Middle frontal gyrus (tissue), 1 donor: ENCODE data around the gene MAG.

Experiments used
- DNase-seq: peaks from one replicate; pipeline ENCODE4 v3.0.0-alpha.2; 2015; ENCODE audit warnings: low spot score; ENCODE audit errors: extremely low spot score

MAG gene

DNA sequence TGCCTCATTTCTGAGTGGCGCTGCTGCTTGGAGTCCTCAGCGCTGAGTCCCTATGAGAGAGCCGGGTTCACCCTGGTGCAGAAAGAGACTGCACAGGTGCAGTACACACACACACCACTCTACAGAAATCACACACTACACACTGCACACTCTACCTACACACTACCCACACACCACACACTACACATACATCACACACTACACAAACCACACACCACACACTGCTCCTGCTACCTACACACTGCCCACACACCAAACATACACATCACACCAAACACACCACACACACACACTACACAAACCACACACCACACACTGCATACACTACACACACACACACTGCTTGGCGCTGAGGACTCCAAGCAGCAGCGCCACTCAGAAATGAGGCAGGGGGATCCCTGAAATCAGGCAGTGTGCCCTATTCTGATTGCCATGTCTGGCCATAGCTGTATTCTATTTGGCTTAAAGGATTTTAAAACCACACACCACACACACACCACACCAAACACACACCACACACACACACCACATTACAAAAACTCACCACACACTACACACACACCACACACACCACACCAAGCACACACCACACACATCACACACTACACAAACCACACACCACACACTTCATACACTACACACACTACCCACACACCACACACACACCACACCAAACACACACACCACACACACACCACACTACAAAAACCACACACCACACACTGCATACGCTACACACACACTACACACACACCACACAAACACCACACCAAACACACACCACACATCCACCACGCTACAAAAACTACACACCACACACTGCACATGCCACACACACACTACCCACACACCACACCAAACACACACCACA lies 4.9 kb downstream of the MAG start:
- no peak for DNase-seq

DNA sequence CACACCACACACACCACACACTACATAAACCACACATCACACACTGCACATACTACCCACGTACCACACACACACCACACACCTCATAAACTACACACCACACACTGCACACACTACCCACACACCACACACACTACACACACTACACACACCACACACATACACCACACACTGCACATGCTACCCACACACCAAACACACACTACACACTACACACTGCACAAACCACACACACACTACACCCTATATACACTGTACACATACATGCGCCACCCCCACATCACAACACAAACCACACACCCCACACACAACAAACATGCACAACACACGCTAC lies 5.5 kb downstream of the MAG start:
- DNase-seq: no peak

DNA sequence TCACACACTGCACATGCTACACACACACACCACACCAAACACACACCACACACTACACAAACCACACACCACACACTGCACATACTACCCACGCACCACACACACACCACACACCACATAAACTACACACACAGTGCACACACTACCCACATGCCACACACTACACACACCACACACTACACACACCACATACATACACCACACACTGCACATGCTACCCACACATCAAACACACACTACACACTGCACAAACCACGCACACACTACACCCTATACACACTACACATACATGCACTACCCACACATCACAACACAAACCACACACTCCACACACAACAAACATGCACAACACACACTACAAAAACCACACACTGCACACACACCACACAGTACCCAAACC lies 6.0 kb downstream of the MAG start:
- no peak for DNase-seq

DNA sequence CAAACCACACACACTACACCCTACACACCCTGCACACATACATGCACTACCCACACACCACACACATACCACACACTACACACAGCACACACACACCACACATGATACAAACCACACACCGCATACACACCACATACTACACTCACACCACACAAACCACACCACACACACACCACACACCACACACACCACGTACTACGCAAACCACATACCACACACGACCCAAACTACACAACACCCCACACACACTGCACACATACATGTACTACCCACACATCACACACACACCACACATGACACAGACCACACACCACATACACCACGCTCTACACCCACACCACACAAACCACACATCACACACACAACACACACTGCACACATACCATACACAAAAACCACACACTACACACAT lies 6.6 kb downstream of the MAG start:
- DNase-seq: no peak

DNA sequence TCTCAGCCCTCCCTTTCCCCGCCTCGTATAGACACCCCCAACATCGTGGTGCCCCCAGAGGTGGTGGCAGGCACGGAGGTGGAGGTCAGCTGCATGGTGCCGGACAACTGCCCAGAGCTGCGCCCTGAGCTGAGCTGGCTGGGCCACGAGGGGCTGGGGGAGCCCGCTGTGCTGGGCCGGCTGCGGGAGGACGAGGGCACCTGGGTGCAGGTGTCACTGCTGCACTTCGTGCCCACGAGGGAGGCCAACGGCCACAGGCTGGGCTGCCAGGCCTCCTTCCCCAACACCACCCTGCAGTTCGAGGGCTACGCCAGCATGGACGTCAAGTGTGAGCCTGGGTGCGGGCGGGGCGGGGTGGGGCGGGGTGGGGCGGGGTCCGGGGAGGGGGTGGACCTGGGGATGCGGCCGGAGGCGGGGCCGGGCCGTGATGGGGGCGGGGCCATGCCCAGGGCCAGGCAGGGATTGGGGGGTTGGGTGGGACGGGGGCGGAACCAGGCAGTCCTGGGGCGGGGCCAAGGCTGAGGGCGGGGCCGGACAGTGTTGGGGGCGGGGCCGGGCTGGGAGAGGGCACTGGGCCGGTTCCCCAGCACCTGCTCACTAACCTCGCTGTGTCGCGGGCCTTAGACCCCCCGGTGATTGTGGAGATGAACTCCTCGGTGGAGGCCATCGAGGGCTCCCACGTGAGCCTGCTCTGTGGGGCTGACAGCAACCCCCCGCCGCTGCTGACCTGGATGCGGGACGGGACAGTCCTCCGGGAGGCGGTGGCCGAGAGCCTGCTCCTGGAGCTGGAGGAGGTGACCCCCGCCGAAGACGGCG lies 7.8 kb downstream of the MAG start:
- no peak for DNase-seq

DNA sequence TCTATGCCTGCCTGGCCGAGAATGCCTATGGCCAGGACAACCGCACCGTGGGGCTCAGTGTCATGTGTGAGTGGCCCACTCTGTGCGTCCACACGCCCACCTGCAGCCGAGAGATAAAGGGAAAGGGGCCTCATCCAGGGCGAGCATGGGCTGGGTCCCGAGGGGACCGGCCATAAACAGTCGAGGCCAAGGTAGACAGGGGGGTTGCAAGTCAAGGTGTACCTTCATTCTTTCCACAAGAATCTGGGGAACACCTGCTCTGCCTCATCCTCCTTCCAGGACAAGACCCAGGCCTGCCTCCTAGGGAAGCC lies 8.3 kb downstream of the MAG start:
- DNase-seq: no peak

DNA sequence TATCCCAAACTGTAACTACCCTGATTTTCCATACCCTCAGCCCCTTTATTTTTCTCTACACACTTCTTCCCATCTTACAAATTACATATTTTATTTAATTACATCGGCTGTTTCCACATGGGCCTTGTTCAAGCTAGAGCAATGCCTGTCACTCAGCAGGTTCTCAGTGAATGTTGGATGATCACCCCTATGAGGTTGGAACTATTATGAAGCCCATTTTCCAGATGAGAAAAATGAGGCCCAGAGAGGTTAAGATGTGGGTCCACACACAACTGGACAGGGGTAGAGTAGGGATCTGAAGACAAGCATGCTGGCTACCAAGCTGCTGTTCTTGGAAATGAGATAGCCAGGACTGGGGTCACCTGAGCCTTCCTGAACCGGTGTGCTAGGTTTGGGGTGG lies 10.0 kb downstream of the MAG start:
- no peak for DNase-seq

DNA sequence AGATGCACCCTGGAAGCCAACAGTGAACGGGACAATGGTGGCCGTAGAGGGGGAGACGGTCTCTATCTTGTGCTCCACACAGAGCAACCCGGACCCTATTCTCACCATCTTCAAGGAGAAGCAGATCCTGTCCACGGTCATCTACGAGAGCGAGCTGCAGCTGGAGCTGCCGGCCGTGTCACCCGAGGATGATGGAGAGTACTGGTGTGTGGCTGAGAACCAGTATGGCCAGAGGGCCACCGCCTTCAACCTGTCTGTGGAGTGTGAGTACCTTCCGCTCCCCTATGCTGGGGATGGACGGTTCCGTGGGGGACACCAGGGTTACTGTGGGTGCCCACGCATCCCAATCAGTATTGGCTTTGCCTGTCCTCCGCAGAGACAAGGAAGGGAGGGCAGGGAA lies 10.5 kb downstream of the MAG start:
- no peak for DNase-seq

DNA sequence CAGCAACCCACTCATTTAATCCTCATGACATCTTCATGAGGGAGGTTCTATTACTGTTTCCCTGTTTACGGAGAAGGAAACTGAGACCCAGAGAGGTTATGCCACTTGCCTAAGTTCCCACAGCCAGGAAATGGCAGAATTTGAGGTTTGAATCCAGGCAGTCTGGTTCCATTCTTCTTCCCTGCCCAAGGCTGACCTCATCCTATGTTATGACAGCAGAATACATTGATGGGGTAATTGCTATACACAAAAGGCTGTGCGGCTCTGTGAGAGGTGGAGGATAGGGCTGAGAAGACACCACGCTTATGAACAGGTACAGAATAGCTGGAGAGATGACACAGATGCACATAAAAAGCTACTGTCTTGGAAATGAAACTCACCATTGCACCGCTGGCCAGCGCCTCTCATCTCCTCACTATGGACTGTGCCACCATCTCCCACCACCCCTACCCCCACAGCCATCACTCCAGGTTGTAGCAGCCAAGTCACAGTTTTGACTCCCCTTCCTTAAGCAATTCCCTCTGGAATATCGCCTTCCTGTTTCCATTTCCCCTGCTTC lies 11.5 kb downstream of the MAG start:
- DNase-seq: no peak

DNA sequence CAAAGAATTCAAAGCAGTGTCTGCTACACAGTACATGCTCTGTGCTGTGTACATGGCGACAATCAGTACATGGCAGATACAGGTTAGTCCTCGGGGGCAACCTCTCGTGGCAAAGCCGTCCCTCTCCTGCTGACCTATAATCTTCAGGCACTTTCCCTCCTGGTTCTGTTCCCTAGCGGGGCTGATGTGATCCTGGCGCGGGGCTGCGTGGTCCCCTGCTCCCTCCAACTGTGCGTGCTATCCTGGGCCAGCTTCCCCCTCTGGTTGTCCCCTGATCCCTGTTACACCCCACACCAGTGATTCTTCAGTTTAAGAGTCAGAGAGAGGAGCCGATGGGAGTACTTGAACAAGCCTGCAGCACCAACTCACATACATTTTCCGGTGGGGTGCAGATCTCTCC lies 12.1 kb downstream of the MAG start:
- DNase-seq: no peak

DNA sequence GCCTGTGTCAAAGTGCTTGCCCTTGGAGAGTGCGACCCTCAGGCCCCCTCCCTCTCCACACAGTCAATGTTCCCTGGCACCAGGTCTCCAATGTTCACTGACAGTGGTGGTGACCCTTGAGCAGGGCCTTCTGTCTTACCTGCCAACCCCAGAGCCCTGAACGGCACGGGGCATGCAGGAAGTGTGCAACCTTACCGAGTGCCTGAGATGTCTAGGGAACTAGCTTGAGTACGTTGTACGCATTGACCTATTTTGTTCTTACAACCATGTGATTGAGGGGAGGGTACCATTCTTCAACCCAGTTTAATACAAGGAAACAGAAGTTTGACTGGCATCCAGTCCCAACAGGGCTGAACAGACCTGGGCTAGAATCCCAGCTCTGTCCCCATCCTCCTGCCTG lies 13.2 kb downstream of the MAG start:
- no peak for DNase-seq

DNA sequence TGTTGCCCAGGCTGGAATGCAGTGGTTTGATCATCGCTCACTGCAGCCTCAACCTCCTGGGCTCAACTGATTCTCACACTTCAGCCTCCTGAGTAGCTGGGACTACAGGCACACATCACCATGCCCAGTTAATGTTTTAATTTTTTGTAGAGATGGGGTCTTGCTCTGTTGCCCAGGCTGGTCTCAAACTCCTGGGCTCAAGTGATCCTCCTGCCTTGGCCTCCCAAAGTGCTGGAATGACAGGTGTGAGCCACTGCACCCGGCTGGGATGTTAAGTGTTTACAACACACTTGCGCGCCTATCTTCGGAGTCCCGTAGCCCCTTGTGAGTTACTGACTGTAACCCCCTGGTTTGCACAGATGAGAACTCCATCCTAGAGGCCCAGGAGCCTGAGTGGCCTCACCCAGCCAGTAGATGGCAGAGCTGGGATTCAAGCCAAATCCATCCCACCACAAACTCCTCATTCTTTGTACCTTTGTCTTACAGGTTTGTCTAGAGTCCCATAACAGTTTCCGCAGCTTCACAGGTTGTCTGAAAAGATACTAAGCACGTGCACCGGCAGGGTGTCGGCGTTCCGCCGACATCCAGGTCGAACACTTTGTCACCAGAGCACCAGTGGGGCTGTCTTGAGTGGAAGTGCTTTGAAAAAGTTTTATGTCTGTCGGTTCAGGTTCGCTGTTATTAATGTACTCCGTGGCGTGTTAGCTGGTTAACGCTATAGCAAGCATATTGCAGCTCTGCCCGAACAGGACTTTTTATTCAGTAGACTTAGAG lies 14.7 kb downstream of the MAG start:
- no peak for DNase-seq

DNA sequence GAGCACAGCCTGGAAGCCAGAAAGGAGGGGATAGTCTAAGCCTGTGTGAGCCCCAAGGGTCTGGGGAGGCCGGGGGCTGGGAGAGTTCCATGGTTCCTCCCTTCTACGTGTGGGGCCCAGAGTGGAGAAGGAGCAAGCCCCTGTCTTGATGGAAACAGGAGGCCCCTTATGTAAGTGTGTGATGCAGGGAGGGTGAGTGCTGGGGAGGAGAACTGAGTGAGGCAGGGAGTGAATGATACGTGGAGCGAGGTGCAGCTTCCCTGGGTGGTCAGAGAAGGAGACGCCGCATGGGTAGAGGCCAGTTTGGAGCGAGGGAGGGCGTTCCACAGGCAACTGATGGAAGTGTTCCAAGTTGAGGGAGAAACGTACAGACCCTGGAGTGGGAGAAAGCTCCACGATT lies 16.0 kb downstream of the MAG start:
- no peak for DNase-seq

DNA sequence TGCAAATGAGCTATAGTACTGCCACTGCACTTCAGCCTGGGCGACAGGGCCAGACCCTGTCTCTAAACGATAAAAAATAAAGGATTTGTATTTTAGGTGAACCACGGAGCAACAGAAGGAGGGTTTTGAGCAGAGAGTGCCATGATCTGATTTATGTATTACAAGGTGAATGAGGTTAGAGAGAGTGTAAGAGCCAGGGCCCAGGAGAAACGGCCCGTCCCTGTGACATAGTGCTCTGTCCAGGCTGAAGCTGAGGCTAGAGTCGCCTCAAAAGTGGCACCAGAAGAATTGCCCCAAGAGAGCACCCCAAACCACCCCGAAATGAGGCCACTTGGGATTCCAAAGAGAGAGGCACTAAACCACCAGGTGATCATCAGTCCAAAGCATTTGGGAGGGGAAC lies 16.9 kb downstream of the MAG start:
- DNase-seq: no peak

DNA sequence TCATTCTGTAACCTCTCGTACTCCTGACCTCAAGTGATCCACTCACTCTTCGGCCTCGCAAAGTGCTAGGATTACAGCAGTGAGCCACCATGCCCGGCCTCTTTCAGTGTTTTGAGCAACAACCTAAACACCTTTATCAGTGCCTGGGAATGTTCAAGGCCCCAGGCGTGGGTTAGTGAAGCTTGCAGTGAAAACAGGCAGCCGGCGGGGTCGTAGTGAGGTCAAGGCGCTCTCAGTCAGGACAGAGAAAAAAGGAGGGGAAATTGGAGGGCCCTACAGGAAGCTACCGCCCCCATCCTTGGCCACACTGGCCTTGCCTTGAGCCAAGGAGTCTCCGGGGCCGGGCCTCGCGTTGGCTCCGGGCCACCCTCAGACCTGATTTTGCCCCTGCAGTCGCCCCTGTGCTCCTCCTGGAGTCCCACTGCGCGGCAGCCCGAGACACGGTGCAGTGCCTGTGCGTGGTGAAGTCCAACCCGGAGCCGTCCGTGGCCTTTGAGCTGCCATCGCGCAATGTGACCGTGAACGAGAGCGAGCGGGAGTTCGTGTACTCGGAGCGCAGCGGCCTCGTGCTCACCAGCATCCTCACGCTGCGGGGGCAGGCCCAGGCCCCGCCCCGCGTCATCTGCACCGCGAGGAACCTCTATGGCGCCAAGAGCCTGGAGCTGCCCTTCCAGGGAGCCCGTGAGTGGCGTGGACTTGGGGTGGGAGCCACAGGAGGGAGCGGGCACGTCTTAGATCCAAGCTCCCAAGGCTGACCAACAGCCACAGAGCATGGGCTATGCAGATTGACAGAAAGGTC lies 17.7 kb downstream of the MAG start:
- DNase-seq: no peak

DNA sequence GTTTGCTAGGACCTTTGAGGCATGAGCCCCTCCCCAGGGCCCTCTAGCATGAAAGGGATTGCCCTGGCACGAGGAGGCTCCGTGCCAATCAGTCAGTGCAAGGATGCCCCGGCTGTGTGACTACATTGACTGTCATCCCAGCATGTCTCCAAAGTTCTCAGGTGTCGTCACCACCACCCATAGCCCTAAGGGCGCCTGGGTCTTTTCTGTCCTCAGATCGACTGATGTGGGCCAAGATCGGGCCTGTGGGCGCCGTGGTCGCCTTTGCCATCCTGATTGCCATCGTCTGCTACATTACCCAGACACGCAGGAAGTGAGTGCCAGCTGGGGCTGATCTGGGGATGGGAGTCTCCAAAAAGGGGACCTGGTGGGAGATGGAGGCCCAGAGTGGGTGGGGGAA lies 18.4 kb downstream of the MAG start:
- DNase-seq: no peak

DNA sequence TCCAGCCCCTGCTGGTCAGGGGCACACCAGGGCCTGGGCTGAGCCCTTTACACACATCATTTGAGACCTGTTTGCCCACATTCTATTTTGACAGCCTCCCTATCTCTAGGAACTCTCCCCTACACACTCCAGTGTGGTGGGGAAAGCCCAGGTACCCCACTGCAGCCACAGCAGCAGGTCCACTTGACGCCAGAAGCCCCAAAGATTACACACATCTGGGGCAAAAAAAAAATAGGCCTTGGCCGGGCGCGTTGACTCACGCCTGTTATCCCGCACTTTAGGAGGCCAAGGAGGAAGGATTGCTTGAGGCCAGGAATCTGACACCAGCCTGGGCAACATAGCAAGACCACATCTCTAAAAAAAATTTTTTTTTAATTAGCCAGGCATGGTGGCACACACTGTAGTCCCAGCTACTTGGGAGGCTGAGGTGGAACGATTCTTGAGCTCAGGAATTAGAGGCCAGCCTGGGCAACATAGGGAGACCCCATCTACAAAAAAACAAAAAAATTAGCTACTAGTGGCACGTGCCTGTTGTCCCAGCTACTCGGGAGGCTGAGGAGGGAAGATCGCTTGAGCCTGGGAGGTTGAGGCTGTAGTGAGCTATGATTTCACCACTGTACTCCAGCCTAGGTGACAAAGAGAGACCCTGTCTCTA lies 19.0 kb downstream of the MAG start:
- no peak for DNase-seq

DNA sequence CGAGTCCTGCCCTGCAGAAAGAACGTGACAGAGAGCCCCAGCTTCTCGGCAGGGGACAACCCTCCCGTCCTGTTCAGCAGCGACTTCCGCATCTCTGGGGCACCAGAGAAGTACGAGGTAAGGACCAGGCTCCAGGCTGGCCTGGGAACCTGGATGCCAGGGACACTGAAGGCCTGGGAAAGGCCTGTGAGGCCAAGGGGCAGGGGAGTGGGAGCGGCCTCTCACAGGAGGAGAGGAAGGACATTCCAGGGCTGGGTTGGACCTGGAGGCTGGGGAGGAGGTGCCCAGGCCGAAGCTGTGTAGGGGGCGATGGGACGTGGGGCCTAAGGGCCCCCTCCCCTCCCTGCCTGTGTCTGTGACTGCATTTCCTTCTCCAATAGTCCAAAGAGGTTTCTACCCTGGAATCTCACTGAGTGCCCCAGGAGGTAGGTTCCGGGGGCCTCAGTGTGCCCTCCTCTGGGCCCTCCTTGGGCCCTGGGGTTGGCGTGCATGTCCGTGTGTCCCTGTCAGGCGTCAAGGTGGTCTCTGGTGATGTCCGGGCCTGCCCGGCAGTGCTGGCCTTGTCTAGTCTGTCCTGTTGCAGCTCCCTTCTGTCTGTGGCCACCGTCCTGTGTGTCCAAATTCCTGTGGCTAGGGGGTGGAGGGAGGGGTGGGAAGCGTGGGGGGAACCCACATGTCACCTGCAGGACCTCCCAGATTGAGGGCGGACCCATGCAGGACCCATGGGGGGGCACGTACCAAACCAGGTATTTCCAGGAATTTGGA lies 20.1 kb downstream of the MAG start:
- DNase-seq: no peak

DNA sequence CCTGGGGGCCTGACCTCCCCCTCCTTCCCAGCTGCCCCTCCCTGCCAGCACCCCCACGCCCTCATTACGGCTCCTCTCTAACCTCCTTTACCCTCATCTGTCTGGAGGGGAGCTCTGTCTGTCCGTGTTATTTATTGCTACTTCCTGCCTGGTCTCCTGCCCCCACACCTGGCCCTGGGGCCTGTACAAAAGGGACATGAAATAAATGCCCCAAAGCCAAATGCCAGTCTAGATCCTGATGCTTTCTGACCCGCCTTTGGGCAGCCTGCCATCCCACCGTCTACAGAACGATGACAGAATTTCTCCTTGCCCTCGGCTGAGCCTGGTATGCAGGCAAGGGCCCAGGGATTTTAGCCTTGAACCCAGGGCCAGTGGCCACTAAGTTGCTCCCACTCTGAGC lies 21.6 kb downstream of the MAG start:
- no peak for DNase-seq

DNA sequence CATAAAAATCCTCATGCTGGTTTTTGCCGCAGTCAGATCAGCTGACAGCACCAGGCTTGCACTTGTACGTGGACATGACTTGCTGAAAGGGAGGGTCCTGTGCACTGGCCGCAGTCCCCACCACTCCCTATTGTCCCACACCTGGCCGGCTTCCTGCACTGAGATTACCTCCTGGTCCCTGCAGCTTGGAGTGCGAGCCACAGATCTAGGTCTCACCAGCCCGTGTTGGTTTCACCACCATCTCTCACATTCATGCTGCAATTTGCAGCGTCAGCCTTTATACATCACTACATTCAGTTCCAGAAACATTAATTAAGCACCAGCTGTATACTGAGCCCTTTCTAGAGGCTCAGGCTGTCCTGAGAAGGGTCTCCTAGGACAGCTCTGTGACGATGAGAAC lies 22.1 kb downstream of the MAG start:
- DNase-seq: no peak
